GM12892 (cell line): ENCODE measurements around the gene BABAM2.

Experiments used
- POLR2A ChIP-seq: IDR thresholded peaks from 2 replicates; pipeline ENCODE4 v1.6.1; 2011; ENCODE audit warnings: low read depth, low read length, control low read depth
- POLR2AphosphoS5 ChIP-seq: IDR thresholded peaks from 2 replicates; pipeline ENCODE4 v1.6.1; 2011; ENCODE audit warnings: low read depth, low read length, control low read depth

- TF ChIP-seq POLR2AphosphoS5 (no peak), POLR2A (no peak)
Measured at GRCh38 chr2:28219138-28219537, 328.6 kb downstream of the BABAM2 start.
